Esophagus squamous epithelium (tissue), 5 donors: Measurements from ENCODE around the gene HELZ. TPM values are rescaled to one million over a fixed set of nuclear protein-coding genes. Genes with fewer than 3 reads are reported as not detected.

Source experiments
- DNase-seq: peaks from one replicate; lab custom pipeline; 2025; lab: John Stamatoyannopoulos, UW
- H3K27ac ChIP-seq, 4 donors: fragments of 200-600 bp; sonication (generic); one replicate each; pipeline ENCODE4 v1.5.1; 2016 to 2019; ENCODE audit warnings: mild to moderate bottlenecking in 1 of 4
- H3K27me3 ChIP-seq, 4 donors: fragments of 200-600 bp; sonication (generic); 1 replicate in 3 of 4; 2 replicates in 1 of 4; pipeline versions ENCODE4 v1.5.1 to v1.6.0; 2017 to 2021; ENCODE audit warnings: antibody characterized with exemption in 1 of 4
- H3K36me3 ChIP-seq, 3 donors: fragments of 200-600 bp; sonication (generic); one replicate each; pipeline ENCODE4 v1.5.1; 2016 to 2019
- H3K4me1 ChIP-seq, 3 donors: fragments of 200-600 bp; sonication (generic); one replicate each; pipeline ENCODE4 v1.5.1; 2017 to 2019
- H3K4me3 ChIP-seq, 4 donors: fragments of 200-600 bp; sonication (generic); 1 replicate in 3 of 4; 2 replicates in 1 of 4; pipeline ENCODE4 v1.5.1; 2016 to 2019; ENCODE audit warnings: mild to moderate bottlenecking in 2 of 4, moderate library complexity in 1 of 4
- H3K9me3 ChIP-seq, 3 donors: fragments of 200-600 bp; sonication (generic); one replicate each; pipeline ENCODE4 v1.5.1; 2016 to 2019
- POLR2A ChIP-seq, 4 donors: fragments of 450-650 bp; IDR thresholded peaks; one replicate each; pipeline ENCODE4 v1.6.1; 2017; ENCODE audit warnings: antibody characterized with exemption in 4 of 4, mild to moderate bottlenecking in 4 of 4, moderate library complexity in 3 of 4
- WGBS, 2 donors: methylation state at CpG; one replicate each; pipeline ENCODE4 v1.1.5; 2018; 5-methylcytosine and 5-hydroxymethylcytosine counted together
- intact Hi-C: fragments of 100-400 bp; cut with DNase I; formaldehyde crosslinking; loops from one replicate; pipeline ENCODE4 v1.15.0; 2022
- total RNA-seq, 4 donors: library from RNA; depleted of rRNA; stranded (reverse); fragments of >200 nt; gene quantifications; one replicate each; pipeline ENCODE4 v1.1.0, GENCODE V29; 2016
- TF ChIP-seq, protein P1 (sequence below), 6 experiments: fragments of 450-650 bp in 4 of 6; fragments of 200-600 bp in 2 of 6; sonication (generic) in 2 of 6; IDR thresholded peaks; one replicate each; pipeline ENCODE4 v1.5.1; 2016 to 2019; ENCODE audit warnings: antibody characterized with exemption in 6 of 6, mild to moderate bottlenecking in 4 of 6, moderate library complexity in 4 of 6
- donor health status: DM: yes; HTN: yes; CAD: no.

The HELZ gene
- total RNA-seq, 4 donors from 2014 or later = 11.4 to 42.5 (median 26.8) TPM

GRCh38 chr17:67281743-67282142, 36.7 kb upstream of the HELZ start:
- Histone ChIP-seq H3K9me3 (no peaks in the 10 kb centered on the region), H3K27me3 (peaks cover 0 to 34% (median 0%) of the 10 kb centered on the region in 4 donors), H3K27ac (peak overlapping the region in 1 of 4 donors; percentile 44), H3K4me3 (no peak overlapping the region), H3K36me3 (no peaks in the 10 kb centered on the region), H3K4me1 (peaks cover 0 to 29% (median 6%) of the 10 kb centered on the region in 3 donors)
- no peak for TF ChIP-seq POLR2A (IDR thresholded peaks at IDR 0.05)
- TF ChIP-seq, protein P1, sequence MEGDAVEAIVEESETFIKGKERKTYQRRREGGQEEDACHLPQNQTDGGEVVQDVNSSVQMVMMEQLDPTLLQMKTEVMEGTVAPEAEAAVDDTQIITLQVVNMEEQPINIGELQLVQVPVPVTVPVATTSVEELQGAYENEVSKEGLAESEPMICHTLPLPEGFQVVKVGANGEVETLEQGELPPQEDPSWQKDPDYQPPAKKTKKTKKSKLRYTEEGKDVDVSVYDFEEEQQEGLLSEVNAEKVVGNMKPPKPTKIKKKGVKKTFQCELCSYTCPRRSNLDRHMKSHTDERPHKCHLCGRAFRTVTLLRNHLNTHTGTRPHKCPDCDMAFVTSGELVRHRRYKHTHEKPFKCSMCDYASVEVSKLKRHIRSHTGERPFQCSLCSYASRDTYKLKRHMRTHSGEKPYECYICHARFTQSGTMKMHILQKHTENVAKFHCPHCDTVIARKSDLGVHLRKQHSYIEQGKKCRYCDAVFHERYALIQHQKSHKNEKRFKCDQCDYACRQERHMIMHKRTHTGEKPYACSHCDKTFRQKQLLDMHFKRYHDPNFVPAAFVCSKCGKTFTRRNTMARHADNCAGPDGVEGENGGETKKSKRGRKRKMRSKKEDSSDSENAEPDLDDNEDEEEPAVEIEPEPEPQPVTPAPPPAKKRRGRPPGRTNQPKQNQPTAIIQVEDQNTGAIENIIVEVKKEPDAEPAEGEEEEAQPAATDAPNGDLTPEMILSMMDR (IDR thresholded peaks at IDR 0.05) = no peak
- intact Hi-C loops = no loop called here
- WGBS, 2 donors = 42 to 52% methylated on average over 8 of the region's 8 CpGs
- DNase-seq = no peak

GRCh38 chr17:67281053-67281452, 36.1 kb upstream of the HELZ start:
- intact Hi-C loops = no loop called here
- 48 to 65% methylated on average over 2 to 3 of the region's 3 CpGs for WGBS, 2 donors
- DNase-seq = no peak
- Histone ChIP-seq H3K27ac (peak overlapping the region in 1 of 4 donors; percentile 38), H3K4me3 (no peak overlapping the region), H3K27me3 (peaks cover 0 to 37% (median 0%) of the 10 kb centered on the region in 4 donors), H3K9me3 (no peaks in the 10 kb centered on the region), H3K4me1 (peaks cover 0 to 29% (median 6%) of the 10 kb centered on the region in 3 donors), H3K36me3 (no peaks in the 10 kb centered on the region)
- TF ChIP-seq, protein P1 (IDR thresholded peaks at IDR 0.05) = no peak
- no peak for TF ChIP-seq POLR2A (IDR thresholded peaks at IDR 0.05)

- no peaks in the 10 kb centered on the region for H3K9me3 ChIP-seq
- WGBS, 2 donors = 33 to 51% methylated on average over 6 of the region's 6 CpGs
- peaks cover 0 to 29% (median 6%) of the 10 kb centered on the region in 3 donors for H3K4me1 ChIP-seq
- no peak for TF ChIP-seq POLR2A (IDR thresholded peaks at IDR 0.05)
- TF ChIP-seq, protein P1 (IDR thresholded peaks at IDR 0.05) = no peak
- DNase-seq = no peak
- H3K27ac ChIP-seq = peak overlapping the region in 1 of 4 donors; percentile 38
- no peaks in the 10 kb centered on the region for H3K36me3 ChIP-seq
- H3K27me3 ChIP-seq = peaks cover 0 to 37% (median 0%) of the 10 kb centered on the region in 4 donors
- intact Hi-C loops = no loop called here
- H3K4me3 ChIP-seq = no peak overlapping the region
Measured at GRCh38 chr17:67280279-67280678, 35.3 kb upstream of the HELZ start.

DNA sequence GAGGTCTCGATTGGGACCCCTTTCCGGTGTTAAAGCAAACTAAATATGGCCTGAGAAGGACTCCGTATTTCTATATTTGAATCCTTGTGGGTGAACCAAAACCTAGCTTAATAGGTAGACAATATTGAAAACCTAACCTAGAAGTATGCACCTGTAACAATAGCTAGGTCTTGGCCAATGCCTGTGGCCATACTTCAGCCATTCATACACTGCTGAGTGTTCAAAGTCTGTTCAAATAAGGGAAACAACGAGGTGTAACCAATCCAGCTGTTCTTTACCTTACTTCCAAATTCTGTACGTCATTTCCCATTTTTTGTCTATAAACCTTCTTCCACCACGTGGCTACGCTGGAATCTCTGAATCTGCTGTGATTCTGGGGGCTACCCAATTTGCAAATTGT, 34.1 kb upstream of the HELZ start:
- H3K4me1 ChIP-seq = peaks cover 0 to 29% (median 6%) of the 10 kb centered on the region in 3 donors
- 76 to 90% methylated on average over 7 of the region's 7 CpGs for WGBS, 2 donors
- no peak for DNase-seq
- TF ChIP-seq POLR2A (IDR thresholded peaks at IDR 0.05) = no peak
- TF ChIP-seq, protein P1 (IDR thresholded peaks at IDR 0.05) = no peak
- no peaks in the 10 kb centered on the region for H3K36me3 ChIP-seq
- intact Hi-C loops = no loop called here
- no peaks in the 10 kb centered on the region for H3K9me3 ChIP-seq
- H3K27ac ChIP-seq = no peak overlapping the region
- no peak overlapping the region for H3K4me3 ChIP-seq
- H3K27me3 ChIP-seq = peaks cover 0 to 33% (median 0%) of the 10 kb centered on the region in 4 donors

GRCh38 chr17:67278363-67278762, 33.4 kb upstream of the HELZ start:
- Histone ChIP-seq H3K27me3 (peaks cover 0 to 27% (median 0%) of the 10 kb centered on the region in 4 donors), H3K27ac (no peak overlapping the region), H3K4me3 (no peak overlapping the region), H3K36me3 (no peaks in the 10 kb centered on the region), H3K9me3 (no peaks in the 10 kb centered on the region), H3K4me1 (peaks cover 0 to 29% (median 6%) of the 10 kb centered on the region in 3 donors)
- no peak for DNase-seq
- 84 to 92% methylated on average over 10 of the region's 10 CpGs for WGBS, 2 donors
- intact Hi-C loops = no loop called here
- no peak for TF ChIP-seq POLR2A (IDR thresholded peaks at IDR 0.05)
- TF ChIP-seq, protein P1 (IDR thresholded peaks at IDR 0.05) = no peak
